Ectodermal cell (in vitro differentiated cells): Measurements from ENCODE around the gene NOD1.

Source experiments
- H3K27ac ChIP-seq: 2 replicates; pipeline ENCODE4 v1.7.0; 2013; ENCODE audit warnings: mild to moderate bottlenecking, low read depth, low read length; ENCODE audit not compliant: insufficient read depth, poor library complexity, severe bottlenecking
- H3K27me3 ChIP-seq: 2 replicates; pipeline ENCODE4 v1.7.0; 2013; ENCODE audit warnings: mild to moderate bottlenecking, low read length; ENCODE audit not compliant: insufficient read depth, control insufficient read depth, poor library complexity, severe bottlenecking
- H3K36me3 ChIP-seq: one replicate; pipeline ENCODE4 v1.7.0; 2013; ENCODE audit warnings: low read length; ENCODE audit not compliant: control insufficient read depth, insufficient read depth
- H3K4me1 ChIP-seq: one replicate; pipeline ENCODE4 v1.7.0; 2013; ENCODE audit warnings: low read length; ENCODE audit not compliant: control insufficient read depth, insufficient read depth
- H3K4me3 ChIP-seq: 2 replicates; pipeline ENCODE4 v1.7.0; 2013; ENCODE audit warnings: low read depth, low read length, control low read depth; ENCODE audit not compliant: insufficient read depth
- H3K9me3 ChIP-seq: 2 replicates; pipeline ENCODE4 v1.7.0; 2013; ENCODE audit warnings: mild to moderate bottlenecking, low read length, moderate library complexity; ENCODE audit not compliant: control insufficient read depth
- WGBS, 2 experiments: methylation state at CpG; one replicate each; pipeline ENCODE4 v1.1.7; 2013; ENCODE audit warnings: missing lambda C conversion rate in 2 of 2; 5-methylcytosine and 5-hydroxymethylcytosine counted together

NOD1 gene

DNA sequence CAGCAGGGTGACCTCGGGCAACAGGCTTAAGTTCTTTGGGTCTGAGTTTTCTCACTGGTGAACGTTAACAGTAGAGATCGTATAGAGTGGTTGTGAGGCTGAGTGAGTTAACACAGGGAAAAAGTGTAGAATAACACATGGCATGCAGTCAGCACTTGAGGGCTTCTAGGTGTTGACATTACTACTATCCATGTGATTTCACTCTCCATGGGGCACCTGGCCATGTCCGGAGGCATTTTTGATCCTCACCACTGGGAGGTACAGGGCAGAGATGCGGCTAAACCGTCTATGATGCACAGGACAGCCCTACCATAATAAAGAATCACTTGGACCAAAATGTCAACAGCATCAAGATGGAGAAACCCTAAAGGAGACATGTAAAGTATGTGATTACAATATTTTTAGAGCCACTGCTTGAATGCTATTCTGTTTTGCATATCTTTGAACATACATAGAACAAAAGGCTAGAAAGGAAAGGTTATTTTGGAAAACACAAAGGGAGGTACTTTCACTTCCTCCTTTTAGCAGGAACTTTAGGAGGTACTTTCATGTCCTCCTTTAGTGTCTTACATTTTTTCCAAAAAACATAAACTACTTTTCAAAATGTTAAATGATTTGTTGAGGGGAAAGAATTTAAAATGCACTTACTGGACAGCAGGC, 44.3 kb downstream of the NOD1 start:
- WGBS, 2 experiments, result 75 to 86% methylated on average over 6 of the region's 6 CpGs
- Histone ChIP-seq H3K4me3 (no peak overlapping the region), H3K27ac (no peak overlapping the region), H3K36me3 (no peaks in the 10 kb centered on the region), H3K4me1 (peaks cover 6% of the 10 kb centered on the region), H3K9me3 (no peaks in the 10 kb centered on the region), H3K27me3 (no peaks in the 10 kb centered on the region)

DNA sequence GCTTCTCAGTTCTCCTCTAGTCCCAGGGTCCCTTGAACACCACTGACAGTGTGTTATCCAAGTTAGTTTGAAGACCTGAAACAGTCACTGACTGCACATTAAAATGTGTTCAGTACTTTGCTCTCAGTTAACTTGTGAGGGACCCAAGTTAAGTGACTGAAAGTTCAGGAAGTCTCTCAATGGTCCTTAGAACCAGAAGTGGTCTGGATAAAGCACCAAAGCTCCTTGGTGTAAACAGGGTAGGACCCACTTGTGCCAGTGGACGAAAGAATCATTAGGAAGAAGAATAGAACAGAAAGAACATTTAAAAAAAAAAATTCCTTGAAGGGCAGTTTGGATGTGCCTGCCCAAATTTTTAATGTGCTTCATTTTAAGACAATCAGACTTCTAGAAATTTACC, 45.1 kb downstream of the NOD1 start:
- no peaks in the 10 kb centered on the region for H3K36me3 ChIP-seq
- 88% methylated on average over 1 of the region's 1 CpG; no CpG with 5 or more reads in 1 of the 2 experiments for WGBS, 2 experiments

DNA sequence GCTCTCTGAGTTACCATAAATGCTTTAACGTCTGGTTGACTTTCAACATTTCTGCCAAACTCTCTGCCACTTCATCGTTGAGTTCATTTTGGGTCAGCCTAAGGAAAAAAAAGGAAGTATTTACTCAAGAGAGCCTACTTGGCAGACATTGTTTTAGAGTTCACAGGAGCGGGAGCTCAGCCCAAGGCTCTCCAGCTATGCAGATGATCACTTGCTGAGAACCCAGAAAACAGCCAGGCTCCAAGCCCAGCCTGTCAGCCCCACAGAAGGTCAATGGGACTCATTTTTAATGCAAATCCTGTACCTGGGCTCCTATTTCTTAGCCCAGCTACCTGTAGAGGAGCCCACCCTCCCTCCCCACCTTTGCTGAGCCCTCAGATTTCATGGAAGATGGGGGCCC, 45.5 kb downstream of the NOD1 start:
- no peaks in the 10 kb centered on the region for H3K36me3 ChIP-seq
- WGBS, 2 experiments, result 6 to 18% methylated on average over 3 of the region's 3 CpGs
- no peaks in the 10 kb centered on the region for H3K9me3 ChIP-seq
- H3K4me3 ChIP-seq, result no peak overlapping the region
- H3K27me3 ChIP-seq, result no peaks in the 10 kb centered on the region
- H3K4me1 ChIP-seq, result peaks cover 6% of the 10 kb centered on the region
- H3K27ac ChIP-seq, result no peak overlapping the region

More for the DNA sequence above, 45.1 kb downstream of the NOD1 start:
- H3K4me1 ChIP-seq, result peaks cover 6% of the 10 kb centered on the region
- H3K4me3 ChIP-seq, result no peak overlapping the region
- H3K27ac ChIP-seq, result no peak overlapping the region
- no peaks in the 10 kb centered on the region for H3K9me3 ChIP-seq
- H3K27me3 ChIP-seq, result no peaks in the 10 kb centered on the region

DNA sequence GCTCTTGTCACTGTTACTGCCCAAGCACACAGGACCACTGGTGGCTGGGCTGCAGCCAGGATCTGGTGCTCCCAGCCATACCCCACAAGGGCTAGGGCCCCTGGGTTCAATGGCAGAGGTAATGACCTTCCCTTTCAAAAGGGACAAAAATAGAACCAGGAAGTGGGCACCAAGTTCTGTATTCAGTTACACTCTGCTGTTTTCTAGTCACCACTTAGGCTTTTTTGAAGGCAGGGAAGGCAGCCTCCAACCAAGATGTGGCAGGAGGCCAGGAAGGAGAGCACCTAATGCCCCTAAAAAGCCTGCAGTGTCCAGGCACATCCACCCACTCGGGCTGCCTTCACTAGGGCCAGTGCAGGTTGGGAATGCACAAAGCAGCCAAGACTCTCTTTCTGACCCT, 47.8 kb downstream of the NOD1 start:
- no peaks in the 10 kb centered on the region for H3K27me3 ChIP-seq
- H3K36me3 ChIP-seq, result no peaks in the 10 kb centered on the region
- no peaks in the 10 kb centered on the region for H3K9me3 ChIP-seq
- WGBS, 2 experiments, result 78 to 79% methylated on average over 1 of the region's 1 CpG
- H3K27ac ChIP-seq, result no peak overlapping the region
- H3K4me3 ChIP-seq, result no peak overlapping the region
- H3K4me1 ChIP-seq, result peaks cover 6% of the 10 kb centered on the region

DNA sequence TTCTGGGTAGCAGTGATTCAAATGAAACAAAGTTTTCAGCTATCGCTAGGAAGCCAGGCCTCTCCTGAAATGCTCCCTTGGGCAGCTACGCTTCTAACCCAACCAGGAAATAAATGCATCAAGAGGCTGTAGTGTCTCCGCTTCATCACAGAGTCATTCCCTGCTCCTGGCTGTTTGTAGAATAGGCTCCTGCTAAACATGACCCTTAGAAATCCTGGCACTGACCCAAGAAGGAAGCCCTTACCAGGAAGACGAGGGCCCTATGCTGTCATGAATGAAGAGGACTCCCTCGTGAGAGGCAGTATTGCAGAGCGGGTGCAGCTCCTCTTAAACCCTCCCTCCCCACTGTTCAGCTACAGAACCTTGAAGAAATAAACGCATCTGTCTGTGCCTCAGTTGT, 48.3 kb downstream of the NOD1 start:
- WGBS, 2 experiments, result 83 to 84% methylated on average over 7 of the region's 7 CpGs
- Histone ChIP-seq H3K36me3 (no peaks in the 10 kb centered on the region), H3K4me1 (peaks cover 6% of the 10 kb centered on the region), H3K4me3 (no peak overlapping the region), H3K27ac (no peak overlapping the region), H3K9me3 (no peaks in the 10 kb centered on the region), H3K27me3 (no peaks in the 10 kb centered on the region)

DNA sequence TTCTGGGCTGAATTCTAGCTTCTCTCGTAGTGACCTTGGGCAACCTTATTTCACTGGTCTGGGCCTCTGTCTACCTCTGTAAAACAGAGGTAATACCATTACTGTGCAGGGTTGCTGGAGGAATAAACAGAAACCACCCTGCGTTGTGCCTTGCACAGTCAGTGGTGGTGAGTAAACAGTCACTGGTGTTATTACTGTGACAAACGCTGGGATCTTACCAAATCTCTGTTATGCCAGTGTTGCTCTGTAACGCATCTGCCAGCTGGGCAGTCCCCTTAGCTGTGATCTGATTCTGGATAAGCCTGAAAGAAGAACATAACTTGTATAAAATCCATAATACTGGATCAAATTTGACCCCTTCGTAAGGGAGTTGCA, 49.4 kb downstream of the NOD1 start:
- H3K36me3 ChIP-seq, result no peaks in the 10 kb centered on the region
- no peak overlapping the region for H3K27ac ChIP-seq
- no peaks in the 10 kb centered on the region for H3K9me3 ChIP-seq
- no peaks in the 10 kb centered on the region for H3K27me3 ChIP-seq
- WGBS, 2 experiments, result 93 to 95% methylated on average over 5 of the region's 5 CpGs
- H3K4me3 ChIP-seq, result no peak overlapping the region
- peaks cover 6% of the 10 kb centered on the region for H3K4me1 ChIP-seq

DNA sequence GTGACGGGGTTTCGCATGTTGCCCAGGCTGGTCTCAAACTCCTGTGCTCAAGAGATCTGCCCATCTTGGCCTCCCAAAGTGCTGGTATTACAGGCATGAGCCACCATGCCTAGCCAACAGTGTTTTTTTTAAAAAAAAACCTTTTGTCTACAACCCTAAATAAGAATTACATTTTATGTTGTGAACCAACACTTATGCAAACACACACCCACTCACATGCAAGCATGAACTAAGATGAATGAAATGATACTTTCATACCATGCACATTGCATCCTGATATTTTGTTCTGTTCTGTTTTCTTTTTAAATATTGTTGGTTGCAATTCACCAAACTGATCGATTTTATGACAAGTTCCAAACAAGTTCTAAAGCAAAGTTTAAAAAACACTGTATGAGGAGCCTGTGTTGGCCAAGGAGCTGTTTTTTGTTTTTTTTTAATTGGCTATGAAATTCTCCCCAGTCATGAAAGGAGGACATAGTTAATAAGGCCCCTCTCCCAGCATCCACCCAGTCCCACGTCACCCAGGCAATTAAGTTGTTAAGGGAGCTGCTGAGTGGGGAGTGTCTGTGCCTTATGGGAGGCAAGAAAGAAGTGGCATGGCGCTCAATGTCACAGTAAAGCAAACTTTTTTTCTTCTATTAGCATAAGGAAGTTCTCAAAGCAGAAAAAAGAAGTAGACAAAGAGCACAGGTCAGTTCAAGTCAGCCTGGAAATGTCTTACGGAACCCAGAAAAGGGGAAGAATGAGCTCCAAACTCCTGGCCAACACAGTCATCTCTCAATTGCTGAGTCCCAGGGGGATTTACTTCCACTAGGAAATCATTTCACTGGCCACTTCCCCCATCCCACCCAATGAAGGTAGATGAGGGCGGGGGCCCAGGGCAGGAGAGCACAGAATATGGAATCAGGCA, 50.1 kb downstream of the NOD1 start:
- Histone ChIP-seq H3K27me3 (no peaks in the 10 kb centered on the region), H3K4me3 (no peak overlapping the region), H3K4me1 (peaks cover 6% of the 10 kb centered on the region), H3K9me3 (no peaks in the 10 kb centered on the region), H3K36me3 (no peaks in the 10 kb centered on the region), H3K27ac (no peak overlapping the region)
- WGBS, 2 experiments, result 93 to 96% methylated on average over 6 to 7 of the region's 7 CpGs

DNA sequence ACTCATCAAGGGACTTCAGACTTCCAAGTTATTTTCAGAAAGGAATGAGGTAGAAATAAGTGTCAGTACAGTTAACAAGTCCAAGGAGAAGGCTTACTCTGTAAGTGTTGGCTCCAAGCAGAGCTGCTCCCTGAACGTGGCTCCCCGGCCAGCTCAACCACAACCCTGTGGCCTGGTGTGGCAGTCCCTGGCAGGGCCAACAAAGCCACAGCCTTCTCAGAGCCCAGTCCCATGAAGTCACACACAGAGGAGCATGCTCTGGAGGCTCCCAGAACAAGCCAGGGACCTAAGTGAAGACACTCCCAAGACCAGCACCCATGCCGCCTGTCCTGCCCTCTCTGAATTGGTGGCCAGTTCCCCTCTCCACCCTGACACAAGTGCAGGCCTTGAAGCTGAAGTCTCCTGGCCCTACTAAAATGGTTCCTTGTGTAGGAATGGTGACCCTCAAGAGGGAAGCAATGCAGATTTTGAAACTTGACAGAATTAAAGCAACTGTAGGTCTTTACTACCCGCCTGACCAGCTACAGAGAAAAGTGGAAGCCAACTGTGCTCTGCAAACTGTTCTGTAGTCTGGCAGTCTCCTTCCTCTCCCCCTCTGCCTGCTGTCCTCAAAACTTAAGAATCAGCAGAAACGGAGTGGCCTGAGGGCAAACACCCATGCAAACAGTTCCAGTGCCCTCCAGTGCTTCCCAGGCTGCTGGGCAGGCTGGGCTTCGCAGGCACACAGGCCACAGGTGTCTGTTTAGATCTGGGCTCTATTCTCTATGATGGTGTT, 51.1 kb downstream of the NOD1 start:
- Histone ChIP-seq H3K36me3 (no peaks in the 10 kb centered on the region), H3K4me1 (no peaks in the 10 kb centered on the region)
- 91 to 92% methylated on average over 6 of the region's 6 CpGs for WGBS, 2 experiments

DNA sequence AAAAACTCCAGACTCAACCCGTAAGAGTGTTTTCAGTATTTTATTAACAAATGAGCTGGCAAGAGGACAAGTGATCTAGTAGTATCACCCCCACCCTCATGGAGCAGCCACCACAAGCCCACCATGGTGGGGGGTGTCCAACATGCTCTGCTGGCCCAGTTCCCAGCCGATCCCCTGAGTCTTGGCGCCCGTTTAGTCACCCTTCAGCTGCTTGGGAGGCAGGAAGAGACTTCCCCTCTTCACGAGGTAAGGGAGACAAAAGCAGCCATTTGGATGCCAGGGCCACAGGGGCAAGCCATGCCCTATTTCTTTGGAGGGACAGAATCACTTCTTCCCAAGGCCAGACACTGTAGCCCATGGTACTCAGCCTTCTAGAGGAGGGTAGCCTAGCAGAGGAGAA, 54.1 kb downstream of the NOD1 start:
- H3K4me3 ChIP-seq, result no peak overlapping the region
- 97 to 98% methylated on average over 5 of the region's 5 CpGs for WGBS, 2 experiments
- no peaks in the 10 kb centered on the region for H3K4me1 ChIP-seq
- H3K27ac ChIP-seq, result no peak overlapping the region
- H3K27me3 ChIP-seq, result no peaks in the 10 kb centered on the region
- no peaks in the 10 kb centered on the region for H3K36me3 ChIP-seq
- no peaks in the 10 kb centered on the region for H3K9me3 ChIP-seq

More for the DNA sequence above, 51.1 kb downstream of the NOD1 start:
- H3K4me3 ChIP-seq, result no peak overlapping the region
- H3K9me3 ChIP-seq, result no peaks in the 10 kb centered on the region
- no peak overlapping the region for H3K27ac ChIP-seq
- no peaks in the 10 kb centered on the region for H3K27me3 ChIP-seq
